HuH-7.5 (cell line): ENCODE results near the gene SLA2.
"Not testable (repeated sequence)": the region's sequence is repeated elsewhere in the genome, so short reads cannot be mapped to it uniquely, and the experiment has no call there.

Source experiments
- DNase-seq: peaks from one replicate; pipeline ENCODE4 v3.0.0; 2011; ENCODE audit warnings: low spot score

SLA2 gene, protein sequence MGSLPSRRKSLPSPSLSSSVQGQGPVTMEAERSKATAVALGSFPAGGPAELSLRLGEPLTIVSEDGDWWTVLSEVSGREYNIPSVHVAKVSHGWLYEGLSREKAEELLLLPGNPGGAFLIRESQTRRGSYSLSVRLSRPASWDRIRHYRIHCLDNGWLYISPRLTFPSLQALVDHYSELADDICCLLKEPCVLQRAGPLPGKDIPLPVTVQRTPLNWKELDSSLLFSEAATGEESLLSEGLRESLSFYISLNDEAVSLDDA

DNA sequence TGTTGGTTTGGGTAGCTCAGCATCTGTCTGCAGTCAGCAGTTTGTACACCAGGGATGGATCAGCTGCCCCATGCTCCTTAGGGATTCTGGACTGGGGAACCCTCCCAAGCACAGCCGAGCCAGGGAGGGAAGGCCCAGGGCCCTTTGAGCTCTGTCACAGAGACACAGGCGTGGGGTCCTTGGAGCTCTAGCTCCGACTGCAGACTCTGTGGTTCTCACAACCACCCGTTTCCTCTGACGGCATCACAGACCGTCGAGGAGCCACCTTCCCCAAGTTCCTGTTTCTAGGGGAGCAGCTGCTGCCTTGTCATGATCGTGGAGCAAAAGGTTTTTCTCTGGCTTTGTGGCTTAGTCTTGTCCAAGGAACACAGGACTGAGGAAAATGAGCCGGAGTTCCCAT is at the start of gene SLA2:
Gene SLA2 (minus strand): TSS at position 199 of the 400 bp plus-strand sequence. CDS start 4,861 bp downstream, outside the sequence.
- no peak for DNase-seq

DNA sequence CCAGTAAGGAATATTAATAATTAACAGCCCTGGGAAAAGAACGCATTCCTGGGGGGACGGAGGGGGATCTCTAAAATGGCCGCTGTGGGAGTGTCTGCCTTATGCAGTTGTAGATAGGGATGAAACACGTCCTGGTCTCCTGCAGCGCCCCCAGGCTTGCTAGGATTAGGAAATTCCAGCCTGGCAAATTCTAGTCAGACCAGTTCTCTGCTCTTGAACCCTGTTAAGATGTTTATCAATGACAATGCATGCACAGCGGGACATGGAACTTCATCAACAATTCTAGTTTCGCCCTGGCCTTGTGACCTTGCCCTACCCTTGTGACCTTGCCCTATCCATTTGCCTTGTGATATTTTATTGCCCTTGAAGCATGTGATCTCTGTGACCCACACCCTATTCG is 49.5 kb upstream of the SLA2 start:
- not testable (repeated sequence) for DNase-seq

DNA sequence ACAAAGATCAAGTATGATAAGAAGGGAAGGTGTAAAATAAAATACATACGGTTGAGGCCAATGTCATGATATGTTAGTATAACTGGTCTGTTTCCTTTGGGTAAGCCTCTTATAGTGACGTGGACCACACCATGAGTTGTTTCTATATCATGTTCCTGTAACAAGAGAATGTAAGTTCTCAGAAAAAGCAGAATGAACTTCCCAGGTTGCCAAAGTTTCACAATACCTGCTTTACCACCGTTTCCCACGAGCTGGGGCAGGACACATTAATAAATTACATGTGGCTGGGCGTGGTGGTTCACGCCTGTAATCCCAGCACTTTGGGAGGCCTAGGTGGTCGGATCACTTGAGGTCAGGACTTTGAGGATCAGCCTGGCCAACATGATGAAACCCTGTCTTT is 42.6 kb upstream of the SLA2 start:
- no peak for DNase-seq

DNA sequence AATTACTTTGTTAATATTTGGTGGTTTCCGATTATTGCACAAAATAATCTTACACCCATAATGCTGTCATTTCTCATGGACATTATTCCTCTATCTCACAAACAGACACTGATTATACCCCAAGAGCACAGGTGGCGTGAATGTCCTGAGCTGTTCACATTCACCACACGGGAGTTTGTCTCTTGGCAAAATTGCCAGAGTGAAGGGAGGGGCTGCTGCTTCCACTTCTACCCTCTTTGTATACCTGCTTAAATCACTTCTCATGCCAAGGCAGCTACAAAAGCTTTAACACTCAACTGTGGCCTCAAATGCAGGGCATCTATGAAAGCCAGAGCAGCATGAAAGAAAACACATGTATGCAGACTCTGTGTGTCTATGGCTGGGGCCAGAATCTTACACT is 41.9 kb upstream of the SLA2 start:
- no peak for DNase-seq

DNA sequence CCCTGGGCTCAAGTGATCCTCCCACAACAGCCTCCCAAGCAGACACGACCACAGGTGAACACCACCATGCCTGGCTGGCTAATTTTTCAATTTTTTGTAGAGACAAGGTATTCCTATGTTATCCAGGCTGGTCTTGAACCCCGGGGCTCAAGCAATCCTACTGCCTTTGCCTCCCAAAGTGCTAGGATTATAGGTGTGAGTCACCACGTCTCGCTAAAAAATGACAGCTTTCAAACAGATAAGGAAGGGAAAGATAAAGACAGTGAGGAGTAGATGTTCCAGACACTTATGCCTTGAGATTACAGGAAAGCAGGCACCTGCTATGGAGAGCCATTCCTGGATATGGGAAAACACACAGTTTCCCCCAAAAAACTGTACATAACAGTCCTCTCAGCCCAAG is 40.9 kb upstream of the SLA2 start:
- no peak for DNase-seq

DNA sequence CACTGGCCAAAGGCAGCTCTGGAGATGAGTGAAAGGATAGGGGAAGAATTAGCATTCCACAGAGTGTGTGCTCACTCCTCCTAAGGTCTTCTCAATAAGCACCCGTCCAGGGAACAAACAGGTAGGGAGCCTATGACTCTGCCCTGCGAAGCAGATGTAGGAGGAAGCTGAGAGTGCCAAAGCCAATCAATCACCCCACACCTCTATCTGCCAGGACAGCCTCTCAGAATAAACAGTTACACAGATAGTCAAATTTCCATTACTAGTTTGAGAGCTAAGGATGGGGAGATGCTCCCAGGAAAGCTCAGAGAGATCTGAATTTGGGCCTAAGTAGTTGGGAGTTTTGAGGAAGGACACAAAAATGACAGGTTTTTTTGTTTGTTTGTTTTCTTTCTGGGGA is 40.5 kb upstream of the SLA2 start:
- no peak for DNase-seq

DNA sequence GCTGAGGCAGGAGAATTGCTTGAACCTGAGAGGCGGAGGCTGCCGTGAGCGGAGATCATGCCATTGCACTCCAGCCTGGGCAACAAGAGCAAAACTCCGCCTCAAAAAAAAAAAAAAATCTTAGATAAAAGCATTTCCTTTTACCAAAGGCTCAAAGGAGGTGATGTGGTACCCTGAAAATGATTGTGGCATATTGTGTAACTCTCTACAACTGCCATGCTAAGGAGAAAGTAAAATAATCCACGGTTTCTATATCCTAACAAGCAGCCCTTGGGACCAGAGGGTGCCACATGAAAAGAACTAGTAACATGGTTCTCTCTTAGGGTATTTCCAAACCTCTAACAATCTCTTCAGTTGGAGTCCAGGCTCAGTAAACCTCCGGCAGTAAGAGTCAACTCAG is 38.8 kb upstream of the SLA2 start:
- DNase-seq: no peak

DNA sequence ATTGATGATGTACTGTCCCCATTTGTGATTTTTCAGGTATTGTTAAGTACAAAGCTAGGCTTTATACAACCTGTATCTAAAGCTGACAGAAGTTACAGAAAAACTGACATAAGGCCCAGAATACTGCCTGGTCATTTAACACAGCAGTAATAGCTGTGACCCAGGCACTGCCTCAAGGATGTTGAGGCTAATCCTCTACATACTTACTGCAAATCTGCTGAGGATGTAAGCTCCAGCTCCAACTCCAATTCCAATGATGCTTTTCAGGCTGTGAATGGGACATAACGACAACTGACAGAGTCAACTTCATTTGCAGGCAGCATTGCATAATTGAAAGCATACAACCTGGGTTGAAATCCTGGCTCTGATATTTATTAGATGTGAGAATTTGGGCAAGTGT is 36.3 kb upstream of the SLA2 start:
- DNase-seq: no peak

DNA sequence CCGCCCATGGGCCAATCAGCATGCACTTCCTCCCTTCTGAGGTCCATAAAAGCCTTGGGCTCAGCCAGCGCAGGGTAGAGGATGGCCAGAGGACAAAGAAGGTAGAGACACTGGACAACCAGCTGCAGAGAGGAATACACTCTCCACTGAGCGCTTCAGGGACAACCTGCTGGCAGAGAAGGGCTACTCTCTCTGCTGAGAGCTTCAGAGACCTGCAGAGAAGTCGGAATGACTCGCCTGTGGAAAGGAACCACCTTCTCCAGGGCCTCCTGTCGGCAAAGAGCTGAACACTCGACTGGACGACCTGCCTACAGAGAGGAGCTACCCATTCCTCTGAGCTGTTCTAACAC is 31.4 kb upstream of the SLA2 start:
- DNase-seq: no peak

DNA sequence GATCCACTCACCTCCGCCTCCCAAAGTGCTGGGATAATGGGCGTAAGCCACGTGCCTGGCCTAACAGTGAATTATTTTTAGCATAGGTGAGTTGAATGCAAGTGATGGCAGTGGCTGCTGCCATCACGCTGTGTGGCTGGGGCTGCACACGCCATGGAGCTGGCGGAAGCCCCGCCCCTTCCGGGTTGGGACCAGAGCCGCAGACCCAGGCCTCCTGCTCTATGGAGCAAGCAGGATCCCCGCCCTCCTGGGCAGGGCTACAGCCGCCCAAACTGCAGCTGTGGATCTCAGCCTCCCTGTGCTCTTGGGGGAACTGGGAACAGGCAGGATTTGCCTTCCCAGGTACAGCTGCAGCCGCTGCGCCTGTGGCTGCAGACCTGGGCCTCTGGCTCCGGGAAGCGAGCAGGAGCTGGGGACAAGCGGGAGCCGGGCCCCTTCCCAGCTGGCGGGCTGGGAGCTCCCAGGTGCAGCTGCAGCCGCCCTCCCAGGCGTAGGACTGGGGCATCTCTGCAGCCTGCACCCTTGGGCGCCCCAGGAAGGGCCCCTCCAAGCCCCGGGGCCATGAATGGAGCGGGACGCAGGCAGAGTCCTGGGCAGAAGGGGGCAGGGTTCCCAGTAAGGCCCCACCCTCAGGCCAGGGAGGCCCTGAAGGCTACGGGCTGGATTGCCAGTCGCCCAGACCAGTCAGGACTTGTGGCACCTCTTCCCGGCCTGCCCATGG is 30.9 kb upstream of the SLA2 start:
- no peak for DNase-seq

DNA sequence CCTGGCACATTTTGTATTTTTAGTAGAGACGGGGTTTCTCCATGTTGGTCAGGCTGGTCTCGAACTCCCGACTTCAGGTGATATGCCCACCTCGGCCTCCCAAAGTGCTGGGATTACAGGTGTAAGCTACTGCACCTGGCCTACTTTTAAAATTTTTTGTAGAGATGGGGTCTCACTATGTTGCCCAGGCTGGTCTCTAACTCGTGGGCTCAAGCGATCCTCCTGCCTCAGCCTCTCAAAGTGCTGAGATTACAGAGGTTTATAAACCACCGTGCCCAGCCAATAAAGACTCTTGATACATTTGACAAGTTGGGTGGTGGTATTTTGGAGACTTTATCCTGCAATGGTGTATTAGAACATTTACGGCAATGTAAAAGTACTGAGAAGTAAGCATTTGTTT is 29.5 kb upstream of the SLA2 start:
- DNase-seq: not testable (repeated sequence)

DNA sequence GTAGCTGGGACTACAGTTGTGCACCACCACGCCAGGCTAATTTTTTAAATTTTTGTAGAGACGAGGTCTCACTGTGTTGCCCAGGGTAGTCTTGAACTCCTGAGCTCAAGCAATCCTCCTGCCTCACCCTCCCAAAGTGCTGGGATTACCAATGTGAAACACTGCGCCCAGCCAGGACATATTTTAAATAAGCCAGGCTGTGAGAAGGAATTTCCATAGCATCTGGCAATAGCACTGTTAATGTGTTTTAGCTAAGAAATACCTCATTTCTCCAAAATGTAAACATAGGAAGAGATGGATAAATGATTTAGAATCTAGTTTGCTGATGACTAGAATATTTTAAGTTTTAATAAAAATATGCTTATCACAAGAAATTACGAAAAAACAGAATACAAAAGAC is 27.0 kb upstream of the SLA2 start:
- no peak for DNase-seq

DNA sequence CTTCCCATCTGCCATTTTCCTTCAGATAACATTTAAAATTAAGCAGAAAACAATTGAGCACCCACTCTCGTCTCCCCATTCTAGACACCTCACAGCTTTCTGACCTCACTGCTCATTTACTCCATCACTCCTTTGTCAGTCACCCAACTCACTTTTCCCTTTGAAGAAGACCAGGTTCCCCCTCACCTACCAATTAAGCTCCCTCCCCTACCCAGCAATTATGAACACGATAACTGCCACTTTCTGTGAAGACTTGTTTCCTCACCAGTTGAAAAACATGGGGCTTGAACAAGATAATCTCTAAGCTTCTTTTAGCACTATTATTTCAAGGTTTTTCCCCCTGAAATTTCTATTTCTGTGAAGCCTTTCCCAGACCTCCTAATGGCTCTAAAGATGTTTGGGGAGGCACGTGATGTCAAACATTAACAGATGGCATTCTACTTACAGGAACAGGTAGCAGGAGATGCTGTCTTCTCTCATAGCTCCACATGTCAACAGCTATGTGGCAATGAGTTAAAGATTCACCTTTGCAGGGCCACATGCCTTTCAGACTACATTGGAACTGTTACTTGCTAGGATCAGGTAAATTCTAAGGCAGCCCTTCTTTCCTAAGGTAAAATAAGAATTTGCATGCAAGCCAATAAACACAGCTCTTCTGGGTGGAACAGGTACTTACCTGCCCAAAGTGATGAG is 24.8 kb upstream of the SLA2 start:
- DNase-seq: no peak

DNA sequence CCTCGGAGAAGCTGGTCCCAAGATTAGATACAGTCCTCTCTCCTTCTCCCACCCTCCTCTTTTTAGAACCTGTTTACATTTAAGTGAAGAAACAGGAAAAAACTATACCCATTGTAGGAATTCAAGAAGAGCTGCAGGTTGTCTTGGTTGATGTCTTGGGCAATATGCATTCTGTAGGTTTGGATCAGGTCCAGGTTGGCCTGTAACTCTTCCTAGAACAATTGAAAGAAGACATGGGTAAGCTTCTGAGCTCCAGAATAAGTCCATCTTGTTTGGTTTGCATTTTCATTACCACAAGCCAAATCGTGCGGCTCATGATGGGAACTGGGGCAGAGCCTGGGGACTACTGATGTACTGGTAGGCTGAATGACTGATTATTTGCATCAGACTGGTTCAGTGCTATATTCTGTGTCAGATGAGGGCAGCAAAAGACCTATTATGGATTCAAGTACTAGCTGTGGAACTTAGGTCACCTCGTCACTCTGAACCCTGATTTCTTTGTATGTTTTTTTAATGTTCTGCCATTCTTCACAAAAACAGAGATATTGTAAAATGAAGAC is 20.3 kb upstream of the SLA2 start:
- DNase-seq: no peak

DNA sequence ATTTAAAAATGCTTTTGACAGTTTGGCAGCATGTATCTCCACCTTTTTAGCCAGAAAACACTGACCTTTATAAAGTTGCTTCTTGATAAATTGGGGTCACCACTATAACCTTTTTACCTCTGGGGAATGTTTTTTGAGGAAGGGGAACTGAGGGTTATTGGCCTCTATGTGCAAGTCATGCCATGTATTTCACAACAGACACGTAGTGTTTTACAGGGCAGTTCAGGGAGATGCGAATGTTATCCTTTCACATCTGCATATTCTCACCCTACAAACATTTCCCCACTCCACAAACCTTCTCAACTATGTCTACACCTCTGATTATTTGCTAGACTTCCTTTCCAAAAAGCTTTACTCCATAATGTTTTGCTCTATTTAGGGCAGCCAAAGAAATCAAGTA is 17.0 kb upstream of the SLA2 start:
- no peak for DNase-seq

DNA sequence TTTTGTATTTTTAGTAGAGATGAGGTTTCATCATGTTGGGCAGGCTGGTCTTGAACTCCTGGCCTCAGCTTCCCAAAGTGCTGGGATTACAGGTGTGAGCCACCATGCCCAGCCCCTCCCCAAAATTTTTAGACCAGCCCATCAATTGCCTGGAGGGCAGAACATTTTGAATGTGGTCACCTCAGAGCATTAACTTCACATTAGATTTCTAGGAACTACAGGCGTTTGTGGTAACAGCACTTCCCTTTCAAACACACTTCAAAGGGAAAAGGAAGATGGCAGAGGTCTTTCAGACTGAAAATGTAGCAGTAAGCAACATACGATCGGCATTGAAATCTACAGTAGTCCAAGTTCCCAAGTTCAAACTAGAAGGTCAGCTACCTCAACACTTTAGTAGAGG is 12.3 kb upstream of the SLA2 start:
- DNase-seq: no peak

DNA sequence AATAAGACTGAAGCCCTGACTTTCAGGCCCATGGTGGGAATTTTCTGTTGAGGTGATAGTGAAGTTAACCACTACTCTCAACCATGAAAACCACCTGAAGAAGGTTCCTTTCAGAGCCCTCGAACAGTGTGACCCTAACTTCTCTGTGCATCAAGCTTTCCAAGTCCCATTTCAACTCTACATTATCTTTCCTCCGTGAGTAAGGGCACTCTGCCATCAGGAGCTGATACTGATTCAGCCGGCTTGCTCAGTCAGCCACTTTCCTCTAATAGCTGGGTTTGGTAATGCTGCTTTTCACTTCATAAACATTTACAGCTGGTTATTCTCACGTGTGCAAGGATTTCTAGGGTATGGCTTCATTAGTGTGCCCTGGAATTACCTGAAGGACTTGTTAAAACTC is 10.7 kb upstream of the SLA2 start:
- no peak for DNase-seq

DNA sequence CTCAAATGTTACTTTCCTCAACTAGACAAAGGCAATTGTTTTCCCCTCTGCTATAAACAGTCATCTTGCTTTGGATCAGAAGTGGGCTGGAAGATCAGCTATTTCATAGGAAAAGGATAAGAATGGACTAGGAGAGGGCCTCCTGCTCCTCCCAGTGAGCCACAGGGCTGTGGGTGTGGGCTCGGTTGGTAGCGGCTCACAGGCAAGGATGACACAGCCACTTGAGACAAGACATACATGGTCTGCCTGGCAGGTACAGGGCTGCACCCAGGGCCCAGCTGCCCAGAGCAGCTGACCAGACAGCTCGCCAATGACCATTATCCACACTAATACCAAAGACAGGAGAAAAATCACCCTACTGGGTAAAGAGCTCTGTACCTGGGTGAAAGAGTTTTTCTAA is 9.0 kb upstream of the SLA2 start:
- no peak for DNase-seq

DNA sequence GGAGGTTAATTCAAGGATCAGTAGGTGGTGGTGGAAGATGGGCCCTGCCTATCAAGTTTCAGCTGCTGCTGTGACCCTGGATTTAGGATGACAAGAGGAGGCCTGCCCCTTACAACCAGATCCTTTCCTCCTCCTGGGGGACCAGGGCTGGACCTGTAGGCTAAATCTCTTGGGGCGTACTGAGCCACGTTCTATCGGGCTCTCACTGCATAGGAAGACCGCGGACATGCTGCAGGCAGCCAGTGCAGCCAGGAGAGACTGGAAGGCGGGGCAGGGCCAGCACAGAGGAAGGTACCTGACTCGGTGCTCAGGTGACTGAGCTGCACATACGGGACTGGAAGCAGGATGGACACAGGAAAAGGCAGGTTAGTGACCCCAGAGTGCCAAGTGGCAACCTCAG is 8.5 kb upstream of the SLA2 start:
- DNase-seq: no peak

DNA sequence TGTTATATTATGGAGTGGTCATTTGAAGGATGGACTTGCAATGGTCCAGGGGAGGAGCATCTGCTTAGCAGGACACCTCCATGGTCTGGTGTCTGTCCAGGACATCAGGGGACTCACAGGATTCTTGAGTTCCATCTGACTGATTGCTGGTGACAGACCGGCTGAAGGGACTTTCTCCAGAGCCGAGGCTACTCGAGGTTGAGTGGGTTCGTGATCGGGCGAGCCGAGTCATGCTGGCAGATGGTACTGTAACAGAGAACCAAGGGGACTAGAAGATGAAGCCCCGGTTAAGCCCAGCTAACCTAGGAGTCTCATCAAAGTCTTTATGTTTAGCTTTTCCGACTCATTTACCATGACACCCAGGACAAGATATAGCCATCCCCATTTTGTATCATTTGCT is 7.5 kb upstream of the SLA2 start:
- DNase-seq: no peak

DNA sequence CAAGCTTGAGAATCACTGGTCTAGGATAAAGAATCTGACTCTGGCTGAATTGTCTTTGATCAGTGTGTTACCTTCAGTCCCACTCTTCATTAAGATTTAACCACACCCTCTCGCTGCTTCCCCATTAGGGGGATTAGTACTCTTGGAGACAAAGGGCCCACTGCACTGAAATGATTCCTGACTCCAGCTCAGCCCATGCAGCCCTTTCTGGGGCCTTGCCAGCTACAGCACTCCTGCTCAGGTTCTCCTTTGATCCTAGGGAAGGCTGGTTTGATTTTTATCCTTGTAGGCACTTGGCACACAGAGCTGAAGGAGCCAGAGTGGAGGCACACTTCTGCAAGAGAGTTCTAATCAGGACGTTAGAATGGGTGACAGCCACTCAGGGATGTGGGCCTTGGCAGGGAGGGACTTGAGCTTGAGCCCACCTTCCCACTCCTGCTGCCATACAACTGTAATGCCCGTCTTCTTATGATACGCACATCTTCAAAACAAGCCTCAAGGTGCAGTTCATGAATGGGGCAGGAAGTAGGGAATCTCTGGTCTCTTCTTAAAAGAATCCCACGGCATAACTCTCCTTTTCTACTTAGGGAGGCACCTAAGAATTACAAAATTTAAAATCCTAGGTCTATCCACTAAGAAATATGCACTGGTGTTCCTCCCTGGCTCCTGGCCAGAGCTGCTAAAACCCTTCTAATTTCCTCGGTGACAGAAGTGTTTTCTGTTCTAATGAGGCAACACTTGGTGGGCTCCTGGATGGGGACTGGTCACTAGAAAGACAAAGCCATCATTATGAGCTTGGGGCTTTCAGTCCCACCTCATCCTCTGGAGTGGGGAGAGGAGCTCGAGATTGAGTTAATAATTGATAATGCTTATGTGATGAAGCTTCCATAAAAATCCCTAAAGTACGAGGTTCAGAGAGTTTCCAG is 1.5 kb upstream of the SLA2 start:
- no peak for DNase-seq

DNA sequence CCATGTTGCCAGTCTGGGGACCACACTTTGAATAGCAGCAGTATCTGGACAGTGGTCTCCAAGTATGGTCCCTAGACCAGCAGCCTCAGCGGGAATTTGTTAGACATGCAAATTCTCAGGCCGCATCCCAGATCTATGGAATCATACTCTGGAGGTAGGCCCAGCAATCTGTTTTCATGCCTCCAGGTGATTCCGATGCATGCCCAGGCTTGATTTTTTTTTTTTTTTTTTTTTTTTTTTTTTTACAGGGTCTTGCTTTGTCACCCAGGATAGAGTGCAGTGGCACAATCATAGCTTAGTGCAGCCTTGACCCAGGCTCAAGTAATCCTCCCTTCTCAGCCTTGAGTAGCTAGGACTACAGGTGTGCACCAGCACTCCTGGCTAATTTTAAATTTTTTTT is 682 bp upstream of the SLA2 start:
- DNase-seq: no peak
